Psoas muscle (tissue), 8 donors: ENCODE data around the gene M6PR. TPM values are rescaled to one million over a fixed set of nuclear protein-coding genes. Genes with fewer than 3 reads are reported as not detected.
A peak's percentile ranks its signal among the peaks of the same experiment; 100 is the strongest.
"Not testable (repeated sequence)": the region's sequence is repeated elsewhere in the genome, so short reads cannot be mapped to it uniquely, and the experiment has no call there.

ENCODE experiments used
- ATAC-seq, 4 donors: fragments of 200-7000 bp; cut with Tn5 transposase; one replicate each; pipeline ENCODE4 v1.9.1; 2020; ENCODE audit warnings: moderate library complexity in 3 of 4, mild to moderate bottlenecking in 2 of 4
- DNase-seq, 2 donors: peaks; one replicate each; pipeline ENCODE4 v3.0.0-alpha.2; 2020
- H3K27ac ChIP-seq: fragments of 200-600 bp; one replicate; pipeline ENCODE4 v1.8.0; 2022
- H3K27me3 ChIP-seq, 3 donors: fragments of 200-600 bp in 1 of 3; one replicate each; pipeline versions ENCODE4 v1.6.1 to v1.8.0; 2013 to 2022; ENCODE audit warnings: low read length in 2 of 3, mild to moderate bottlenecking in 2 of 3, moderate library complexity in 1 of 3; ENCODE audit not compliant: insufficient read depth in 3 of 3
- H3K36me3 ChIP-seq, 2 donors: fragments of 200-600 bp in 1 of 2; one replicate each; pipeline versions ENCODE4 v1.6.1 to v1.8.0; 2013 to 2022; ENCODE audit warnings: low read depth in 1 of 2, mild to moderate bottlenecking in 1 of 2, moderate library complexity in 1 of 2; ENCODE audit not compliant: insufficient read depth in 1 of 2
- H3K4me1 ChIP-seq: fragments of 200-600 bp; one replicate; pipeline ENCODE4 v1.8.0; 2022
- H3K4me3 ChIP-seq: fragments of 200-600 bp; one replicate; pipeline ENCODE4 v1.8.0; 2022; ENCODE audit warnings: mild to moderate bottlenecking
- H3K9me3 ChIP-seq: fragments of 200-600 bp; one replicate; pipeline ENCODE4 v1.8.0; 2022
- CTCF ChIP-seq: fragments of 200-600 bp; IDR thresholded peaks from one replicate; pipeline ENCODE4 v1.8.0; 2022; ENCODE audit warnings: antibody characterized with exemption
- WGBS, 3 donors: extraction: QIAGEN DNeasy Blood & Tissue Kit; methylation state at CpG; one replicate each; pipeline versions ENCODE4 v1.1.6 to v1.1.7; 2013; 5-methylcytosine and 5-hydroxymethylcytosine counted together
- intact Hi-C, 2 donors: fragments of 100-400 bp; cut with DNase I; formaldehyde crosslinking; loops; one replicate each; pipeline versions ENCODE4 v1.11.0 to v1.14.2; 2022
- polyA plus RNA-seq, 3 donors: library from polyadenylated mRNA; stranded (reverse); fragments of 200-250 nt; gene quantifications; one replicate each; pipeline ENCODE4 v1.2.3, GENCODE V29; 2013
- total RNA-seq, 4 donors: library from RNA; stranded (reverse); fragmentation: NEBNext Ultra II Directional in 2 of 4; extraction: Animal tissue kit (Norgen Biotek cat#: 25700) in 2 of 4; gene quantifications; one replicate each; pipeline versions ENCODE4 v1.2.1 to v1.2.4, GENCODE V29; 2021 to 2023
- donor health status: healthy with polysubstance abuse.
- donor health status: DM: no; HTN: no; CAD: no; lungs with moderate emphysema.
- donor health status: Bipolar disorder and iron deficiency.
- donor health status: healthy.
- donor health status: DM: yes; HTN: yes; CAD: no.
- donor health status: DM: no; HTN: no; CAD: no.
- donor health status: DM: no; HTN: no; CAD: no.
- donor health status: DM: yes; HTN: yes; CAD: no.

The M6PR gene
- total and polyA plus RNA-seq, 7 donors: 45.0 to 102 (median 63.2) TPM

DNA sequence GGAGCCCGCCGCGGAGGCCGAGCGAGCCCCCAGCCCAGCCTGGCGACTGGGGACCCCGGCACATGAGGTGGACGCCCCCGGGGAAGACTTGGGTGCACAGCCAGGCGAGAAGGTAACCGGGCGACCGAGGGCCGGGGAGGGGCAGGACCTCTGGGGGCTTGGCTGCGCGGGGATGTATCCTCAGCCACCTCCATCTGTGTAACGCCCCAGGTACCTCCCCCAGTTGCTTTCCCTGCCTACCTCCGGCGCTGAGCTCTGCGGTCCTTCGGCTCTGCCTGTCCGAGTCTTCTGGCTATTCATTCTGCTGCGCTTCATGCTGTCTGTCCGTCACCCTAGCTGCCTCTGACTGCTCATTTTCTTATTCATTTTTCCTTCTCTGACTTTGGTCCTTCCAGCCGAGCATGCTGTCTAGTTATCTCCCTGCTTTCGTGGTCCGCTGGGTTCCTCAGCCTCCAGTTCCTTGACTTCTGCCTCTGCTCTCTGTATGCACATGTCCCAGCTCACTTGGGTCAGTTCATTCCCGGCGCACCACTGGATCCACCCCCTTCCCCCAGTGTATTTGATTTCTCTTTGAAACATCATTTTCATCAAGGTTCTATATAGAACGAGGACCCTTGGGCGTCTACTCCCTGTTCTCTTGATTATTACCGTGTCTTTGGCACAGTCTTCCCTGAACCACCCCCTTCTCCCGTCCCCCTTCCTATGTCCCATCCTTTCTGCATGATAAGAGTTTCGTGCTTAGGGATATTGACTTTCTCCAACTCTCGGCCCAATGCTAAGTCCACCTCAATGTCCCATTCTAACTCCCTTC is 34.5 kb downstream of the M6PR start:
- peaks cover 0 to 18% of the 10 kb centered on the region in 2 donors for H3K36me3 ChIP-seq
- ATAC-seq (peak; percentile 50 to 67 (median 62)), DNase-seq (peak; percentile 35 to 60)
- peaks cover 12% of the 10 kb centered on the region for H3K4me1 ChIP-seq
- intact Hi-C loops: loop anchor here in 1 of 2 donors (5.0 to 10.0 kb wide), 2 partner anchors 32 to 130 kb away; partner anchors contain the start of gene M6PR
- 1 to 2% (median 1%) methylated on average over 22 to 30 of the region's 35 CpGs for WGBS, 3 donors
- H3K9me3 ChIP-seq: no peaks in the 10 kb centered on the region
- TF ChIP-seq CTCF: no peak
- peak overlapping the region; percentile 50 for H3K27ac ChIP-seq
- peak overlapping the region; percentile 84 for H3K4me3 ChIP-seq
- no peaks in the 10 kb centered on the region for H3K27me3 ChIP-seq

DNA sequence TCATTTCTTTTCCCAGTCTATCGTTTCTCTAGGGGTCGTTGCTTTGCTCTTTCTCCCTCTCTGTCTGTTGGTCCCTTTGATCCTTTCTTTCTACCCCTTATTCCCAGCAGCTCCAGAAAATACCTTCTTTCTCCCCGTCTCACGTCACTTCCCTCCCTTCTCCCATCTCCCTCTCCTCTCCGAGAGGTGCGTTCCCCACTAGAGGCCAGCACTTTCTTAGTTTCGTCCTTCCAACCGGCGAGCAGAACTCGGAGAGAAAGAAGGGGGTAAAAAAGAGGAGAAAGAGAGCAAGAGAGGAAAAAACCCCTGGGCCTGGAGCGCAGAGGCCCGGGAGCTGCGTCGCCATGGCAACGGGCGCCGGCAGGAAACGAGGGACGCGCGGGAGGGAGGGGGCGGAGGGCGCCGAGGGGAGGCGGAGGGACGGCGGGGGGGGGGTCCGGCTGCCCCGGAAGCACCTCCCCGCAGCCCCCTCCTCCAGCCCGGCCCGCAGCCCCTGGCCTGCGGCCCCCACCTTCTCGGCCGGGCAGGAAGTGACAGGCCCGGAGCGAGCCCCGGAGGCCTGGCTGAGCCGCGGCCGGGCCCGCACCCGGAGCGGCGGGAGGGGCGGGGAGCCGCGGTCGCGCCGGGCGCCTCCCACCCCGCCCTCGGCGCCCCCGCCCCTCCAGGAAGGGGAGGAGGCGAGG is 35.3 kb downstream of the M6PR start, which contains the start of gene PHC1:
TSS of gene PHC1 (plus strand) at position 477 of the 683 bp plus-strand sequence. CDS start 3,169 bp downstream, outside the sequence.
- DNase-seq (peak; percentile 85 to 88), ATAC-seq (peak; percentile 75 to 88 (median 80))
- not testable (repeated sequence) for H3K27me3 ChIP-seq, H3K9me3 ChIP-seq
- Histone ChIP-seq H3K36me3 (peaks cover 0 to 12% of the 10 kb centered on the region in 2 donors), H3K4me3 (peak within 1 kb of the TSS; percentile 84), H3K27ac (peak within 1 kb of the TSS; percentile 63), H3K4me1 (peaks cover 12% of the 10 kb centered on the region)
- WGBS, 3 donors: 0 to 1% (median 0%) methylated on average over 9 to 35 of the region's 57 CpGs
- intact Hi-C loops: loop anchor here in 1 of 2 donors (5.0 to 10.0 kb wide), 2 partner anchors 33 to 131 kb away; partner anchors contain the start of gene M6PR
- peak; percentile 24 for TF ChIP-seq CTCF

- H3K4me3 ChIP-seq: peak overlapping the region; percentile 84
- no peaks in the 10 kb centered on the region for H3K9me3 ChIP-seq
- H3K27me3 ChIP-seq: no peaks in the 10 kb centered on the region
- intact Hi-C loops: loop anchor here in 1 of 2 donors (5.0 to 10.0 kb wide), 2 partner anchors 34 to 131 kb away; partner anchors contain the start of gene M6PR
- TF ChIP-seq CTCF: no peak
- peaks cover 0 to 9% of the 10 kb centered on the region in 2 donors for H3K36me3 ChIP-seq
- H3K4me1 ChIP-seq: peaks cover 12% of the 10 kb centered on the region
- peak overlapping the region; percentile 63 for H3K27ac ChIP-seq
- ATAC-seq (no peak), DNase-seq (no peak)
- 11 to 14% (median 12%) methylated on average over 6 of the region's 6 CpGs for WGBS, 3 donors
Observed at GRCh38 chr12:8913702-8914032, 35.8 kb downstream of the M6PR start.

- intact Hi-C loops: loop anchor here in 1 of 2 donors (5.0 to 10.0 kb wide), 2 partner anchors 34 to 132 kb away; partner anchors contain the start of gene M6PR
- no peak for DNase-seq
- no peak for TF ChIP-seq CTCF
- Histone ChIP-seq H3K4me1 (peaks cover 12% of the 10 kb centered on the region), H3K27me3 (no peaks in the 10 kb centered on the region), H3K27ac (no peak overlapping the region), H3K9me3 (no peaks in the 10 kb centered on the region), H3K36me3 (peaks cover 0 to 2% of the 10 kb centered on the region in 2 donors), H3K4me3 (peak overlapping the region; percentile 84)
- ATAC-seq: peak in 1 of 4 donors; percentile 43
- 43 to 46% (median 46%) methylated on average over 9 of the region's 9 CpGs for WGBS, 3 donors
Observed at GRCh38 chr12:8912914-8913313, 36.5 kb downstream of the M6PR start.
